PFSK-1 (cell line): ENCODE results near the gene HABP2.

ENCODE experiments used
- FOXP2 ChIP-seq: optimal IDR thresholded peaks from 2 replicates; pipeline ENCODE3; 2011; ENCODE audit warnings: borderline replicate concordance, control low read depth, inconsistent platforms; ENCODE audit not compliant: insufficient read depth; ENCODE audit errors: extremely low read length, extremely low read depth
- POLR2AphosphoS5 ChIP-seq: IDR thresholded peaks from 2 replicates; pipeline ENCODE4 v1.6.1; 2012; ENCODE audit warnings: low read depth, mild to moderate bottlenecking, control low read depth, low read length, moderate library complexity
- REST ChIP-seq, 2 experiments: IDR thresholded peaks; 2 replicates each; pipeline versions ENCODE4 v1.6.1 to v1.8.0; 2011 to 2012; ENCODE audit warnings: low read depth in 2 of 2, low read length in 2 of 2, control low read depth in 1 of 2, inconsistent platforms in 1 of 2, mild to moderate bottlenecking in 1 of 2, moderate library complexity in 1 of 2; ENCODE audit not compliant: insufficient read depth in 1 of 2
- SIN3A ChIP-seq: IDR thresholded peaks from 2 replicates; pipeline ENCODE4 v1.6.1; 2012; ENCODE audit warnings: mild to moderate bottlenecking, low read length, moderate library complexity, borderline replicate concordance; ENCODE audit not compliant: insufficient read depth
- TAF1 ChIP-seq: IDR thresholded peaks from 2 replicates; pipeline ENCODE4 v1.6.1; 2012; ENCODE audit warnings: low read length, control low read depth, borderline replicate concordance; ENCODE audit not compliant: insufficient read depth

Gene HABP2

GRCh38 chr10:113555751-113556150 lies 2.9 kb downstream of the HABP2 start:
- TF ChIP-seq POLR2AphosphoS5: no peak
- no peak for TF ChIP-seq SIN3A
- no peak for TF ChIP-seq TAF1
- no peak for TF ChIP-seq FOXP2
- TF ChIP-seq REST (IDR thresholded peaks at IDR 0.05; ENCODE audit: insufficient read depth in 1 of 2, low read depth in 2 of 2, low read length in 2 of 2): no peak

GRCh38 chr10:113557424-113557862 lies 4.6 kb downstream of the HABP2 start:
- TF ChIP-seq FOXP2 (no peak), SIN3A (no peak), POLR2AphosphoS5 (no peak), REST (IDR thresholded peaks at IDR 0.05; ENCODE audit: insufficient read depth in 1 of 2, low read depth in 2 of 2, low read length in 2 of 2) (no peak), TAF1 (no peak)

- no peak for TF ChIP-seq FOXP2
- TF ChIP-seq SIN3A: no peak
- TF ChIP-seq REST (IDR thresholded peaks at IDR 0.05; ENCODE audit: insufficient read depth in 1 of 2, low read depth in 2 of 2, low read length in 2 of 2): no peak
- TF ChIP-seq TAF1: no peak
- TF ChIP-seq POLR2AphosphoS5: no peak
Observed at GRCh38 chr10:113557903-113558321, 5.1 kb downstream of the HABP2 start.

- no peak for TF ChIP-seq FOXP2
- no peak for TF ChIP-seq POLR2AphosphoS5
- TF ChIP-seq TAF1: no peak
- TF ChIP-seq REST (IDR thresholded peaks at IDR 0.05; ENCODE audit: insufficient read depth in 1 of 2, low read depth in 2 of 2, low read length in 2 of 2): no peak
- no peak for TF ChIP-seq SIN3A
Observed at GRCh38 chr10:113560071-113560470, 7.2 kb downstream of the HABP2 start.

- TF ChIP-seq TAF1 (no peak), FOXP2 (no peak), POLR2AphosphoS5 (no peak), SIN3A (no peak), REST (IDR thresholded peaks at IDR 0.05; ENCODE audit: insufficient read depth in 1 of 2, low read depth in 2 of 2, low read length in 2 of 2) (no peak)
Observed at GRCh38 chr10:113561214-113561613, 8.4 kb downstream of the HABP2 start.
